ENCODE data around the gene KRT80. TPM values are rescaled to one million over a fixed set of nuclear protein-coding genes. Genes with fewer than 3 reads are reported as not detected.

Gene KRT80
- total RNA-seq, 1 experiment from 2014 or later: 8.8 TPM

DNA sequence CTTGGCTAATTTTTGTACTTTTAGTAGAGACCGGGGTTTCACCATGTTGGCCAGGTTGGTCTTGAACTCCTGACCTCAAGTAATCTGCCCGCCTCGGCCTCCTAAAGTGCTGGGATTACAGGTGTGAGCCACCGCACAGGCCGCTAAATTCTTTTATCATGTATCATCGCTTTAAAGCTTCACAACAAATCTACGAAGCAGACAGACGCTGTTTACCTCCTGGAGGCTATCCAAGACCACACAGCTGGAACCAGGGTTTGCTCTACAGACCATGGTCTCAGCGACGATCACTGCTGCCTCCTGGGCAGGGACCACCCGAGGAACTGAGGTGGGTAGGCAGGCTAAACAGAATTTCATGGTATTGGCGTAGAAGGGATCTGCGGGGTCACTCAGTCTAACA is 27.2 kb downstream of the KRT80 start:
- H3K9me2 ChIP-seq (ENCODE audit: insufficient read depth): no peaks in the 10 kb centered on the region
- H3K79me2 ChIP-seq (ENCODE audit: insufficient read depth, low read length): no peaks in the 10 kb centered on the region
- H4K20me1 ChIP-seq (ENCODE audit: insufficient read depth): no peaks in the 10 kb centered on the region
- no peak overlapping the region for H2AFZ ChIP-seq (ENCODE audit: low read depth, low read length, poor library complexity, severe bottlenecking)
- ATAC-seq (peak; percentile 66), DNase-seq (ENCODE audit: low read depth, low spot score) (peak; percentile 67)
- H3K27ac ChIP-seq (ENCODE audit: low read depth, low read length): peak overlapping the region; percentile 57; the same call in 1 of the 2 replicates
- intact Hi-C loops (cut with micrococcal nuclease): no loop called here
- H3K4me1 ChIP-seq (ENCODE audit: control insufficient read depth in 1 of 2, insufficient read depth in 2 of 2, low read length in 2 of 2): peaks cover 33 to 68% of the 10 kb centered on the region in 2 experiments
- H3K9ac ChIP-seq (ENCODE audit: low read length): peak overlapping the region; percentile 56
- no TSS peak for BruUV-seq (replicated peaks)
- POLR2A ChIA-PET: no interaction called here
- no peaks in the 10 kb centered on the region for H3K9me3 ChIP-seq (ENCODE audit: control insufficient read depth in 1 of 2, insufficient read depth in 1 of 2, low read depth in 1 of 2, low read length in 2 of 2)
- CTCF ChIA-PET: interaction anchor here (0.5 kb wide), 1 partner anchor 151 kb away, joined by 3 read pairs; no protein-coding TSS in a partner anchor
- no peaks in the 10 kb centered on the region for H3K36me3 ChIP-seq (ENCODE audit: control insufficient read depth in 1 of 2, insufficient read depth in 2 of 2, low read length in 2 of 2)
- H3K4me2 ChIP-seq (ENCODE audit: low read length): peak overlapping the region; percentile 66
- peaks cover 7% of the 10 kb centered on the region; the same call in 1 of the 2 replicates for H3K27me3 ChIP-seq (ENCODE audit: insufficient read depth, low read length)
- RAD21 ChIA-PET (ENCODE audit: low non-redundant PET in 1 of 2, low total read pairs in 2 of 2, uncharacterized antibody in 2 of 2, unreplicated experiment in 2 of 2): no interaction called here
- peak overlapping the region in 1 of 2 experiments; percentile 19; a peak in 1 of 4 replicates for H3K4me3 ChIP-seq (replicated peaks in 1 of 2; ENCODE audit: low read depth in 1 of 2, low read length in 2 of 2)
- TF ChIP-seq SRF (IDR thresholded peaks at IDR 0.05; ENCODE audit: low read depth) (no peak), SP1 (IDR thresholded peaks at IDR 0.05; ENCODE audit: low read depth) (peak; percentile 70), TCF7L2 (IDR thresholded peaks at IDR 0.05; ENCODE audit: borderline replicate concordance, extremely low read depth, insufficient read depth, insufficient read length) (peak; percentile 41), EZH2phosphoT487 (IDR thresholded peaks at IDR 0.05; ENCODE audit: borderline replicate concordance) (no peak), EGR1 (IDR thresholded peaks at IDR 0.05; ENCODE audit: low read depth) (no peak), JUND (IDR thresholded peaks at IDR 0.05) (peak; percentile 86), POLR2A (IDR thresholded peaks at IDR 0.05; ENCODE audit: borderline replicate concordance, extremely low read depth, insufficient read depth, insufficient read length) (no peak), CBX3 (IDR thresholded peaks at IDR 0.05; ENCODE audit: low read depth) (0 out of 2 replicates have a peak, but pooled peaks have one; percentile 62), EZH2 (IDR thresholded peaks at IDR 0.05) (no peak), YY1 (IDR thresholded peaks at IDR 0.05; ENCODE audit: extremely low read depth, insufficient replicate concordance, low read depth, low read length) (no peak), POLR2AphosphoS5 (IDR thresholded peaks at IDR 0.05; ENCODE audit: low read depth, low read length) (0 out of 2 replicates have a peak, but pooled peaks have one; percentile 39), ZNF274 (IDR thresholded peaks at IDR 0.05; ENCODE audit: low read depth, low read length) (no peak), RAD21 (IDR thresholded peaks at IDR 0.05; ENCODE audit: low read depth) (no peak), CEBPB (IDR thresholded peaks at IDR 0.05; ENCODE audit: low read depth) (no peak), ELF1 (IDR thresholded peaks at IDR 0.05; ENCODE audit: borderline replicate concordance, low read depth) (no peak), ZFX (IDR thresholded peaks at IDR 0.05) (no peak), SIN3A (IDR thresholded peaks at IDR 0.05; ENCODE audit: low read depth) (no peak)
- TF ChIP-seq, protein P1, sequence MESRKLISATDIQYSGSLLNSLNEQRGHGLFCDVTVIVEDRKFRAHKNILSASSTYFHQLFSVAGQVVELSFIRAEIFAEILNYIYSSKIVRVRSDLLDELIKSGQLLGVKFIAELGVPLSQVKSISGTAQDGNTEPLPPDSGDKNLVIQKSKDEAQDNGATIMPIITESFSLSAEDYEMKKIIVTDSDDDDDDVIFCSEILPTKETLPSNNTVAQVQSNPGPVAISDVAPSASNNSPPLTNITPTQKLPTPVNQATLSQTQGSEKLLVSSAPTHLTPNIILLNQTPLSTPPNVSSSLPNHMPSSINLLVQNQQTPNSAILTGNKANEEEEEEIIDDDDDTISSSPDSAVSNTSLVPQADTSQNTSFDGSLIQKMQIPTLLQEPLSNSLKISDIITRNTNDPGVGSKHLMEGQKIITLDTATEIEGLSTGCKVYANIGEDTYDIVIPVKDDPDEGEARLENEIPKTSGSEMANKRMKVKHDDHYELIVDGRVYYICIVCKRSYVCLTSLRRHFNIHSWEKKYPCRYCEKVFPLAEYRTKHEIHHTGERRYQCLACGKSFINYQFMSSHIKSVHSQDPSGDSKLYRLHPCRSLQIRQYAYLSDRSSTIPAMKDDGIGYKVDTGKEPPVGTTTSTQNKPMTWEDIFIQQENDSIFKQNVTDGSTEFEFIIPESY (IDR thresholded peaks at IDR 0.05; ENCODE audit: extremely low read depth, insufficient replicate concordance, low read length): no peak
- TF ChIP-seq, protein P2, sequence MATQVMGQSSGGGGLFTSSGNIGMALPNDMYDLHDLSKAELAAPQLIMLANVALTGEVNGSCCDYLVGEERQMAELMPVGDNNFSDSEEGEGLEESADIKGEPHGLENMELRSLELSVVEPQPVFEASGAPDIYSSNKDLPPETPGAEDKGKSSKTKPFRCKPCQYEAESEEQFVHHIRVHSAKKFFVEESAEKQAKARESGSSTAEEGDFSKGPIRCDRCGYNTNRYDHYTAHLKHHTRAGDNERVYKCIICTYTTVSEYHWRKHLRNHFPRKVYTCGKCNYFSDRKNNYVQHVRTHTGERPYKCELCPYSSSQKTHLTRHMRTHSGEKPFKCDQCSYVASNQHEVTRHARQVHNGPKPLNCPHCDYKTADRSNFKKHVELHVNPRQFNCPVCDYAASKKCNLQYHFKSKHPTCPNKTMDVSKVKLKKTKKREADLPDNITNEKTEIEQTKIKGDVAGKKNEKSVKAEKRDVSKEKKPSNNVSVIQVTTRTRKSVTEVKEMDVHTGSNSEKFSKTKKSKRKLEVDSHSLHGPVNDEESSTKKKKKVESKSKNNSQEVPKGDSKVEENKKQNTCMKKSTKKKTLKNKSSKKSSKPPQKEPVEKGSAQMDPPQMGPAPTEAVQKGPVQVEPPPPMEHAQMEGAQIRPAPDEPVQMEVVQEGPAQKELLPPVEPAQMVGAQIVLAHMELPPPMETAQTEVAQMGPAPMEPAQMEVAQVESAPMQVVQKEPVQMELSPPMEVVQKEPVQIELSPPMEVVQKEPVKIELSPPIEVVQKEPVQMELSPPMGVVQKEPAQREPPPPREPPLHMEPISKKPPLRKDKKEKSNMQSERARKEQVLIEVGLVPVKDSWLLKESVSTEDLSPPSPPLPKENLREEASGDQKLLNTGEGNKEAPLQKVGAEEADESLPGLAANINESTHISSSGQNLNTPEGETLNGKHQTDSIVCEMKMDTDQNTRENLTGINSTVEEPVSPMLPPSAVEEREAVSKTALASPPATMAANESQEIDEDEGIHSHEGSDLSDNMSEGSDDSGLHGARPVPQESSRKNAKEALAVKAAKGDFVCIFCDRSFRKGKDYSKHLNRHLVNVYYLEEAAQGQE (IDR thresholded peaks at IDR 0.05; ENCODE audit: low read depth): no peak
- TF ChIP-seq, protein P3, sequence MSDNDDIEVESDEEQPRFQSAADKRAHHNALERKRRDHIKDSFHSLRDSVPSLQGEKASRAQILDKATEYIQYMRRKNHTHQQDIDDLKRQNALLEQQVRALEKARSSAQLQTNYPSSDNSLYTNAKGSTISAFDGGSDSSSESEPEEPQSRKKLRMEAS (IDR thresholded peaks at IDR 0.05): peak; percentile 50; the same call in 1 of the 2 replicates
- TF ChIP-seq, protein P4, sequence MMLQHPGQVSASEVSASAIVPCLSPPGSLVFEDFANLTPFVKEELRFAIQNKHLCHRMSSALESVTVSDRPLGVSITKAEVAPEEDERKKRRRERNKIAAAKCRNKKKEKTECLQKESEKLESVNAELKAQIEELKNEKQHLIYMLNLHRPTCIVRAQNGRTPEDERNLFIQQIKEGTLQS (IDR thresholded peaks at IDR 0.05): no peak
